ENCODE measurements around the gene ZNRF3.
"Not testable (repeated sequence)": the region's sequence is repeated elsewhere in the genome, so short reads cannot be mapped to it uniquely, and the experiment has no call there.

ZNRF3 gene

GRCh38 chr22:29081517-29082236, 198.3 kb downstream of the ZNRF3 start:
- Histone ChIP-seq H3K4me1 (ENCODE audit: insufficient read depth, low read length) (peaks cover 7% of the 10 kb centered on the region), H2AFZ (ENCODE audit: low read depth, low read length) (no peak overlapping the region), H3K36me3 (ENCODE audit: insufficient read depth, low read length) (peaks cover 7% of the 10 kb centered on the region)

GRCh38 chr22:29082826-29083545, 199.6 kb downstream of the ZNRF3 start:
- Histone ChIP-seq H3K36me3 (ENCODE audit: insufficient read depth, low read length) (peaks cover 7% of the 10 kb centered on the region), H3K27me3 (ENCODE audit: insufficient read depth, low read length) (no peaks in the 10 kb centered on the region), H3K9me3 (ENCODE audit: low read length) (no peaks in the 10 kb centered on the region), H3K4me3 (ENCODE audit: low read length) (no peak overlapping the region), H2AFZ (ENCODE audit: low read depth, low read length) (no peak overlapping the region), H3K4me1 (ENCODE audit: insufficient read depth, low read length) (peaks cover 7% of the 10 kb centered on the region)

More at GRCh38 chr22:29081517-29082236, 198.3 kb downstream of the ZNRF3 start:
- H3K4me3 ChIP-seq (ENCODE audit: low read length) = no peak overlapping the region
- H3K27me3 ChIP-seq (ENCODE audit: insufficient read depth, low read length) = no peaks in the 10 kb centered on the region
- no peaks in the 10 kb centered on the region for H3K9me3 ChIP-seq (ENCODE audit: low read length)

- H3K4me3 ChIP-seq (ENCODE audit: low read length); H3K27me3 ChIP-seq (ENCODE audit: insufficient read depth, low read length); H3K9me3 ChIP-seq (ENCODE audit: low read length); H3K4me1 ChIP-seq (ENCODE audit: insufficient read depth, low read length); H2AFZ ChIP-seq (ENCODE audit: low read depth, low read length); H3K36me3 ChIP-seq (ENCODE audit: insufficient read depth, low read length): not testable (repeated sequence)
Observed at GRCh38 chr22:29083576-29083932, 200.2 kb downstream of the ZNRF3 start.

DNA sequence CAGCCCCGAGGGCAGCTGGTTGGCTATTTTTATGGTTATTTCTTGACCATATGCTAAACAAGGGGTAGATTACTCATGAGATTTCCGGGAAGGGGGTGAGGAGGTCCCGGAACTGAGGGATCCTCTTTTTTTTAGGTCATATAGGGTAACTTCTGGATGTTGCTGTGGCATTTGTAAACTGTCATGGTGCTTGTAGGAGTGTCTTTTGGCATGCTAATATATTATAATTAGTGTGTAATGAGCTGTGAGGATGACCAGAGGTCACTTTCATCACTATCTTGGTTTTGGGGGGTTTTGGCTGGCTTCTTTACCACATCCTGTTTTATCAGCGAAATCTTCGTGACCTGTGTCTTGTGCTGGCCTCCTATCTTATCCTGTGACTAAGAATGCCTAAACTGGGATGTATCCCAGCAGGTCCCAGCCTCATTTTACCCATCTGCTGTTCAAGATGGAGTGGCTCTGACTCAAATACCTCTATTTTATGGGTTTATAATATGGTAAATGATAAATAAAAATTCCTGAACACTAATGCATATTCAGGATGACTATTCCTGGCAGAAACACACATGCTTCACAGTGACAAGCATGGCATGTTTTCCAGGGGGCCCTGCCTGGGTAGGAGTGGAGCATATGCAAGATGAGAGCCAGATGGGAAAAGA, 200.7 kb downstream of the ZNRF3 start:
- peaks cover 5% of the 10 kb centered on the region for H3K36me3 ChIP-seq (ENCODE audit: insufficient read depth, low read length)
- peaks cover 7% of the 10 kb centered on the region for H3K4me1 ChIP-seq (ENCODE audit: insufficient read depth, low read length)
- H3K9me3 ChIP-seq (ENCODE audit: low read length) = no peaks in the 10 kb centered on the region
- no peak overlapping the region for H2AFZ ChIP-seq (ENCODE audit: low read depth, low read length)
- H3K4me3 ChIP-seq (ENCODE audit: low read length) = no peak overlapping the region
- H3K27me3 ChIP-seq (ENCODE audit: insufficient read depth, low read length) = no peaks in the 10 kb centered on the region

- H2AFZ ChIP-seq (ENCODE audit: low read depth, low read length) = no peak overlapping the region
- H3K36me3 ChIP-seq (ENCODE audit: insufficient read depth, low read length) = peaks cover 4% of the 10 kb centered on the region
- no peaks in the 10 kb centered on the region for H3K27me3 ChIP-seq (ENCODE audit: insufficient read depth, low read length)
- H3K4me1 ChIP-seq (ENCODE audit: insufficient read depth, low read length) = peaks cover 7% of the 10 kb centered on the region
- H3K9me3 ChIP-seq (ENCODE audit: low read length) = no peaks in the 10 kb centered on the region
- H3K4me3 ChIP-seq (ENCODE audit: low read length) = no peak overlapping the region
Observed at GRCh38 chr22:29087012-29087411, 203.6 kb downstream of the ZNRF3 start.

DNA sequence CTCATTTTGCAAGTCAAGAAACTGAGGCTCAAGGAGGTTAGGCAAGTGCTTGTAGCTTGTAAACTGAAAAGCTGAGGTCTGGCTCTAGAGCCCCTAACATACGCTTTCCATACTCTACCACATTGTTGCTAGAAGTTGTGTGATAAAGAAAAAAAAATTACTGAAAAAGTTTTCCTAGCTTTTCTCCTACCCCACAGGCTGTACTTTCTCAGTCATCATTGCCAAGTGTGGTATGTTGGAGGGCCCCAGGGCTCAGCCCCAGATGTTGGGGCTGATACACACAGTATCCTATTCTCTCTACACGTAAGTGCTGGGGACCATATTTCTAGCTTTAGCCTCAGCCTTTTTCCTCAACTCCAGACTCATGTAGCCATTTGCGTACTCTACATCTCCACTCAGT, 205.4 kb downstream of the ZNRF3 start:
- Histone ChIP-seq H3K36me3 (ENCODE audit: insufficient read depth, low read length) (peaks cover 4% of the 10 kb centered on the region), H3K4me1 (ENCODE audit: insufficient read depth, low read length) (peaks cover 7% of the 10 kb centered on the region), H2AFZ (ENCODE audit: low read depth, low read length) (no peak overlapping the region), H3K9me3 (ENCODE audit: low read length) (no peaks in the 10 kb centered on the region), H3K27me3 (ENCODE audit: insufficient read depth, low read length) (no peaks in the 10 kb centered on the region), H3K4me3 (ENCODE audit: low read length) (no peak overlapping the region)

GRCh38 chr22:29089507-29089906, 206.1 kb downstream of the ZNRF3 start:
- H3K9me3 ChIP-seq (ENCODE audit: low read length) = no peaks in the 10 kb centered on the region
- H3K4me1 ChIP-seq (ENCODE audit: insufficient read depth, low read length) = peaks cover under 1% of the 10 kb centered on the region
- H3K36me3 ChIP-seq (ENCODE audit: insufficient read depth, low read length) = peaks cover 4% of the 10 kb centered on the region
- no peak overlapping the region for H2AFZ ChIP-seq (ENCODE audit: low read depth, low read length)
- no peaks in the 10 kb centered on the region for H3K27me3 ChIP-seq (ENCODE audit: insufficient read depth, low read length)
- H3K4me3 ChIP-seq (ENCODE audit: low read length) = no peak overlapping the region

- peaks cover 1% of the 10 kb centered on the region for H3K9me3 ChIP-seq (ENCODE audit: low read length)
- peaks cover 8% of the 10 kb centered on the region for H3K36me3 ChIP-seq (ENCODE audit: insufficient read depth, low read length)
- no peak overlapping the region for H3K4me3 ChIP-seq (ENCODE audit: low read length)
- no peak overlapping the region for H2AFZ ChIP-seq (ENCODE audit: low read depth, low read length)
- H3K4me1 ChIP-seq (ENCODE audit: insufficient read depth, low read length) = no peaks in the 10 kb centered on the region
- H3K27me3 ChIP-seq (ENCODE audit: insufficient read depth, low read length) = no peaks in the 10 kb centered on the region
Observed at GRCh38 chr22:29090039-29090438, 206.7 kb downstream of the ZNRF3 start.

GRCh38 chr22:29092243-29092642, 208.9 kb downstream of the ZNRF3 start:
- H3K9me3 ChIP-seq (ENCODE audit: low read length) = peaks cover 2% of the 10 kb centered on the region
- H3K4me3 ChIP-seq (ENCODE audit: low read length) = no peak overlapping the region
- H2AFZ ChIP-seq (ENCODE audit: low read depth, low read length) = no peak overlapping the region
- peaks cover 11% of the 10 kb centered on the region for H3K36me3 ChIP-seq (ENCODE audit: insufficient read depth, low read length)
- H3K4me1 ChIP-seq (ENCODE audit: insufficient read depth, low read length) = peaks cover 13% of the 10 kb centered on the region
- no peaks in the 10 kb centered on the region for H3K27me3 ChIP-seq (ENCODE audit: insufficient read depth, low read length)

DNA sequence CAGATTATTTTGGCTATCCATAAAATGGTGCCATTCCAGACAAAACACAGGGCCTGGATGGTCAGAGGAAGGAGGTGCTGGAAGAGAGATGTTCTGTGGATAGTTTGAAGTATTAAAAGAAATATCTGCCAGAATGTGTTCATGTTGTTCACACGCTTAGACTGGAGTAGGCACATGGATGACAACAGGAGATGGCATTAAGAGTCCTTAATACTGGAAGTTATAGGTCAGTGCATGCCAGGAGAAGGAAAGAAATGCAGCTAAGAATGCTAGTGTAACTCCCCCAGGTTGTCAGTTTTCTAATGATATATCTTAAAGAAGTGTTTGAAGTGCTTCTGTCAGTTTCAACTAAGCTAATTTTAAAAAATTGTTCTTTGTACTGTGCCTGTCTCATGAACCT, 209.7 kb downstream of the ZNRF3 start:
- peaks cover 11% of the 10 kb centered on the region for H3K36me3 ChIP-seq (ENCODE audit: insufficient read depth, low read length)
- H3K4me1 ChIP-seq (ENCODE audit: insufficient read depth, low read length) = peaks cover 16% of the 10 kb centered on the region
- H3K4me3 ChIP-seq (ENCODE audit: low read length) = no peak overlapping the region
- no peaks in the 10 kb centered on the region for H3K27me3 ChIP-seq (ENCODE audit: insufficient read depth, low read length)
- peaks cover 2% of the 10 kb centered on the region for H3K9me3 ChIP-seq (ENCODE audit: low read length)
- no peak overlapping the region for H2AFZ ChIP-seq (ENCODE audit: low read depth, low read length)

DNA sequence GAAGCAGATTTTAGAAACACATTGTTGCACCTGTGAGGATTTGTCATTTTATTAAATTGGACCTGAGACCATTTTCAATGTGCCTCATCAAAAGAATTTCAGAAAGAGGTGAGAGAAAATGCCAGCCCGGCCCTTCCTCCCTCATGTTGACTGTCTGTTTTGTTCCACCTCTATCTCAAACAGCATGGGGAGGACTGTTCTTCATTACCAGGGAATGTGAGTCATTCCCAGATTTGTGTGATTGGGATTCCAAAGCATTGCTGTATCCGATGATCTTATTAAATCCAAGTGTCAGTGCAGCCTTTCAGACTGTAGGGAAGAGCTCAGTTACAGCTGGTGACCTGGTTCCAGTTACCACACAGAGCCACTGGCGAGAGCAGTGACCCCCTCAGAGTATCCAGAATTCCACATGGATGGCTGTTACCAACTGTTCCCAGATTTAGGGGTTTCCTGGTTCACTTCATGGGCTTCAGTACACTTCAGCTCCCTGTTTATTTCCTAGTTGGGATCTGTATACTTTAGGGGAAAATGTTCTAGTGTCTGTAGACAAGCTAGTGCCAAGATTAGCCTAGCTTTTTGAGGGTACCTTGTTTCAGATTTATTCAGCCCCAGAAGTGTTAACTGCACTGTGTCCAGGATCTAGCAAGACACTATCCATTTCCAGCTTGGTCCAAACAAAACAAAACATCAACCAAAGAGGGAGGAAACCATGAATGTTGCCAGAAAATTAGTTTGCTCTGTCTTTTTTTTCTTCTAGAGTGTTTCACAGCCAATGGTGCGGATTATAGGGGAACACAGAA, 210.3 kb downstream of the ZNRF3 start:
- H3K4me3 ChIP-seq (ENCODE audit: low read length) = no peak overlapping the region
- no peaks in the 10 kb centered on the region for H3K27me3 ChIP-seq (ENCODE audit: insufficient read depth, low read length)
- H3K4me1 ChIP-seq (ENCODE audit: insufficient read depth, low read length) = peaks cover 16% of the 10 kb centered on the region
- peaks cover 11% of the 10 kb centered on the region for H3K36me3 ChIP-seq (ENCODE audit: insufficient read depth, low read length)
- no peak overlapping the region for H2AFZ ChIP-seq (ENCODE audit: low read depth, low read length)
- H3K9me3 ChIP-seq (ENCODE audit: low read length) = peaks cover 2% of the 10 kb centered on the region

DNA sequence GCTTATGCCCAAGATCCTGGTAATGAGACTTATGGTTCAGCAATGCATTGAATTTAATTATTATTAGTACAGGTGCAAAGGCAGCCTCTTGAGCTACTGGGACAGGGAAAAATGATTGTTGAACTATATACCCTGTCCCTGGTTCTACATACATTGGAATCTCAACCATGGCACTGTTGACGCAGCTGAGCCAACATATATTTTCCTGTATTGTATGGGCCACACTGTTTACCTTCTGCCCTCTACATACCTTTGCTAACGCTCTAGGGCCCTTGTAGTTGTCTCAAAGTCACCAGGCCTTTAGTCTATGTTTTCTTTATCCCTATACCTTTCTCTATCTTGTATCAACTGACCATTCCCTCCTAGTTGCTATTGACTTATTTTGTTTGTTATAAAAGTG, 212.1 kb downstream of the ZNRF3 start:
- H3K36me3 ChIP-seq (ENCODE audit: insufficient read depth, low read length) = peaks cover 14% of the 10 kb centered on the region
- no peak overlapping the region for H2AFZ ChIP-seq (ENCODE audit: low read depth, low read length)
- no peaks in the 10 kb centered on the region for H3K27me3 ChIP-seq (ENCODE audit: insufficient read depth, low read length)
- no peak overlapping the region for H3K4me3 ChIP-seq (ENCODE audit: low read length)
- peaks cover 16% of the 10 kb centered on the region for H3K4me1 ChIP-seq (ENCODE audit: insufficient read depth, low read length)
- peaks cover 2% of the 10 kb centered on the region for H3K9me3 ChIP-seq (ENCODE audit: low read length)
